ENCODE data around the gene S100A16.
A peak's percentile ranks its signal among the peaks of the same experiment; 100 is the strongest.

The S100A16 gene

DNA sequence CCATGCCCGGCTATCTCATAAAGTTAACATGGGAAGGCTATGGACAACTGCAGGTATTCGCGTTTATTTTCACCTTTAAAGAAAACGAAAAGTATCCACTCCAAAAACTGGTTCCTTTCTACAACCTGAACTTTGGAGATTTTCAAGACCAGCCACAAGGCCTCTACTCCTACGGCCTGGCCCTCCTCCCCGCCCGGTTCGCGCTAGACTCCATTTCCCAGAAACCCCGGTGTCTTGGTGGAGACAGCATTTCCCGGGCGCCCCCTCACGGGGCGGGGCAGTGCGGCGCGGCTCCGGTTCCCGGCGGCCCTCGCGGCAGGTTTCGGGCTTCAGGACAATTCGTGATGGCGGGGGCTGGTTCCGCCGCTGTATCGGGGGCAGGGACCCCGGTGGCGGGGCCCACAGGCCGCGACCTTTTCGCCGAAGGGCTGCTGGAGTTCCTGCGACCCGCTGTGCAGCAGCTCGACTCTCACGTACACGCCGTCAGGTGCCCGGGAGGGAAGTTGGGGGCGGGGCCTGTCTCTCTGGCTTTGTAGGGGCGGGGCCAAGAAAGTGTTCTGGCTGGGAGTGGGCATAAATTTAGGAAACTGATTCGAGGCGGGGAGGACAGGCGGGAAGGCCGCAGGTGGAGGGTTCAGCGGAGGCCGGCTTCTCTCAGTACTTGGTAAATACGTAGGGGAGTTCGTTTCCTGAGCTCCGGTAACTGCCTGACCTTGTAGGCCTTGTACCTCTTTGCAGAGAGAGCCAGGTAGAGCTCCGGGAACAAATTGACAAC is 45.6 kb upstream of the S100A16 start, which contains the start of gene SNAPIN:
Gene SNAPIN (plus strand): TSS at position 304 of the 775 bp plus-strand sequence. CDS start 41 bp downstream, at position 345.
- DNase-seq (ENCODE audit: low read depth, low spot score): peak; percentile 23
- ChIA-PET CTCF (interaction anchor here (0.8 to 4.6 kb wide), 9 partner anchors 8 to 164 kb away, joined by 3 to 28 read pairs (median 5); no protein-coding TSS in a partner anchor), POLR2A (no interaction called here)
- TF ChIP-seq CTCF (IDR thresholded peaks at IDR 0.05; ENCODE audit: insufficient read depth, low read length, missing control alignments): peak; percentile 45
- H3K4me3 ChIP-seq (ENCODE audit: low read depth, low read length): peak within 1 kb of the TSS; percentile 92

- CTCF ChIA-PET: no interaction called here
- no peak for DNase-seq (ENCODE audit: low read depth, low spot score)
- POLR2A ChIA-PET: no interaction called here
- no peak overlapping the region for H3K4me3 ChIP-seq (ENCODE audit: low read depth, low read length)
- TF ChIP-seq CTCF (IDR thresholded peaks at IDR 0.05; ENCODE audit: insufficient read depth, low read length, missing control alignments): no peak
Measured at GRCh38 chr1:153655333-153655732, 42.4 kb upstream of the S100A16 start.

DNA sequence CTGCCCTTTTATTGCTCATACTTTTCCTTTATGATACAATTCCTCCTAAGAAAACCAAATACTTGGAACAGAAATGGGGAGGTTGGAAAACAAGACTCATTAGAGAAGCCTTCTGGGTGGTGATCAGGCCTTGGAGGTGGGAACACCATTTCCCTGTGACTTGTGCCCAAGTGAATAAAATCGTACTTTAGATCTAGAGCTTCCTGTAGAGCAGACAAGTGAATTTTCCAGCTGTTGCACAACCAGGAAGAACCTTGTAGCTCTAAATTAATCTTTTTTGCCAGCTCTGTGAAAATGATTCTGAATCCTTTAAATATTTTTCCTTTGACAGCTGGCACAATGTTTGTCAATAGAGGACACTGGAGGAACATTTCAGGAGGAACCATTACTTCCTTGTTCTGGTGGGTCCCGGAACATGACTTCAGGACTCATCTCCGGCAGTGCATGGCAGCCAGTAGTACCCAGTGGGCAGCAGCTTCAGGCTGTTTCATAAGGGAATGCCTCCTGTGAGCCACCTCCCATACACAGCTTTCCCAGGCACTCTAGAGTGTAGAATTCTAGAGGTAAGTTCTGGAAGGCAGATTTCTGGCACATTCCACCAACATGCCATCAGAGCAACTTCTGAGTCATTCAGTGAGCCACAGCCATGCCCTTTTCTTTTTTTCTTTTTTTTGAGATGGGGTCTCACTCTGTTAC is 40.0 kb upstream of the S100A16 start:
- CTCF ChIA-PET: interaction anchor here (1.2 to 2.2 kb wide), 5 partner anchors 11 to 334 kb away, joined by 3 to 8 read pairs (median 5); partner anchors contain the start of genes RAB13 and S100A13
- H3K4me3 ChIP-seq (ENCODE audit: low read depth, low read length): no peak overlapping the region
- POLR2A ChIA-PET: interaction anchor here (0.5 to 1.8 kb wide), 3 partner anchors 19 to 345 kb away, joined by 4 to 6 read pairs (median 5); partner anchors contain the start of genes CHTOP and S100A13
- no peak for DNase-seq (ENCODE audit: low read depth, low spot score)
- TF ChIP-seq CTCF (IDR thresholded peaks at IDR 0.05; ENCODE audit: insufficient read depth, low read length, missing control alignments): no peak

GRCh38 chr1:153651771-153652170 is 38.8 kb upstream of the S100A16 start:
- no peak overlapping the region for H3K4me3 ChIP-seq (ENCODE audit: low read depth, low read length)
- CTCF ChIA-PET: interaction anchor here (0.6 to 2.2 kb wide), 8 partner anchors 22 to 335 kb away, joined by 3 to 8 read pairs (median 3); partner anchors contain the start of genes RAB13 and S100A13
- DNase-seq (ENCODE audit: low read depth, low spot score): no peak
- TF ChIP-seq CTCF (IDR thresholded peaks at IDR 0.05; ENCODE audit: insufficient read depth, low read length, missing control alignments): no peak
- POLR2A ChIA-PET: interaction anchor here (0.6 to 1.8 kb wide), 3 partner anchors 12 to 24 kb away, joined by 3 to 6 read pairs (median 4); partner anchors contain the start of gene S100A13

- no peak overlapping the region for H3K4me3 ChIP-seq (ENCODE audit: low read depth, low read length)
- ChIA-PET POLR2A (interaction anchor here (1.4 kb wide), 1 partner anchor 11 kb away, joined by 3 read pairs; no protein-coding TSS in a partner anchor), CTCF (interaction anchor here (0.6 to 2.4 kb wide), 2 partner anchors 12 to 77 kb away, joined by 3 to 14 read pairs; no protein-coding TSS in a partner anchor)
- no peak for TF ChIP-seq CTCF (IDR thresholded peaks at IDR 0.05; ENCODE audit: insufficient read depth, low read length, missing control alignments)
- no peak for DNase-seq (ENCODE audit: low read depth, low spot score)
Measured at GRCh38 chr1:153649863-153650235, 36.9 kb upstream of the S100A16 start.
